Effector CD4-positive, alpha-beta T cell (primary cell): ENCODE results near the gene FRMD5.
"Not testable (repeated sequence)": the region's sequence is repeated elsewhere in the genome, so short reads cannot be mapped to it uniquely, and the experiment has no call there.

Experiments used
- DNase-seq: peaks from one replicate; pipeline ENCODE4 v3.0.0-alpha.2; 2020

Gene FRMD5

DNA sequence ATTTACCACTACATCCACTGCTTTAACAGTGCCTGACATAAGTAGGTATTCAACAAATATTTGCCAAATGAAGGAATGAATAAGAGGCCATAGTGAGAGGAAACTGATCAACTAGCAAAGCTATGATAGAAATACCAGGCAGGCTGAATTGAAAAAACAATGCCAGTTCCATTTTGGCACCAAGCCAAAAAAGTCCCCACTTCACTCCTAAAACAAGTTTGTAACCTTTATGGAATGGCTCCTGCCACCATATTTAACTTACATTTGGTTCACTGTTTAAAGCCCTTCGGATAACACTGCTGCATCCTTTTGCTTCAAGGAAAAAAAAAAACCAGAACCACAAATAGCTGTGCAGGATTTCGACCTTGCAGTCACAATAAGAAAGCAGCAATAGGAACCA is 166.1 kb downstream of the FRMD5 start:
- no peak for DNase-seq

DNA sequence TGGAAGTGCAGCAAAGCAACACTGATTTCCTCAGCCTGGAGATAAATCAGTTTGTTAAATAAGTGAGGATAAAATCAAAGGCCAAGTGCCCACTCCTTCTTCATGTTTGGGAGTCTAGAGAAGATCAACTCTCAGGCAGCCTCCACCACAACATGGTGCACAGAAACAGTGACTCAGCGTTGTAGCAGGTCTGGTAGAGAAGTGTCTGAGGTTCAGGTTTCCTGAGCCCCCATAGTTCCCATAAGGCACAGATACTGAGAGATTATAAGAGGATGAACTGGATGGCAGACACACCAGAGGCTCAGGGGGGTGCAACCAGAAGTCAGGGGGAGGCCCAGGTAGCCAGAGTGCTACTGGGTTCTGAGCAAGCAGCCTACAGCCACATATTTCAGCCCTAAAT is 166.7 kb downstream of the FRMD5 start:
- no peak for DNase-seq

DNA sequence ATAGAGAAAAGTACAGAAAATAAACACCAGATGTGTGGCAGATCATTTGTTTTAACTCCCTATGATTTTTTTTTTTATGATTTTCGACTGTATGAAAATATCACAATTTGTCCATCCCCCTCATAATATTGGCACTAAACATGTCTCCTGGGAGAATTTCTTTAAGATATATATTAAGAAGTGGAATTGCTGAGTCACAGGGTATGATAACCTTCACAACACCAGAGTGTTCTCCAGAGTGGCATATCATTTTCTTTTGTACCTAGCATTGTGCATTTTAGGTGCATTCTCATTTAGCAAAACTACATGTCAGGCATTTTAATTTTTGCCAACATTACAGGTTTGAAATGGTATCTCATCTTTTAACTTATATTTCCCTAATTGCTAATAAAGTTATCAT is 170.9 kb downstream of the FRMD5 start:
- no peak for DNase-seq

DNA sequence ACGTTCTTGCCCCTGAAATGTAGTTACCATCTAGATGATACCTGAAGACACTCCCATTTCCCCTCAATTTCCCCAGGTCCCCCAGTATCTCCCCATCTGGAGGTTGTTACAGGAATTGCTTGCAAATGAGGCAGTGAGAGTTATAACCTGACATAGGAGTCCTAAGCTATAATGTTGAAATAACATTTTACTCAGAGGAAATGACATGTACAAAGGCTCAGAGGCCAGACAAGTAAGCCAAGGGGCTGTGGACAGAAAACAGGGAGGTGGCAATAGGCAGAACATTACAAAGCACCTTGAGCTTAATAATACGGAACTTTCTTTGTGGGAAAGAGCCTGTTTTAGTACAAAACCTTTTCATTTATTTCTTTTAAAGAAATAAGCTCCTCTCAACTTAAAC is 171.9 kb downstream of the FRMD5 start:
- no peak for DNase-seq

DNA sequence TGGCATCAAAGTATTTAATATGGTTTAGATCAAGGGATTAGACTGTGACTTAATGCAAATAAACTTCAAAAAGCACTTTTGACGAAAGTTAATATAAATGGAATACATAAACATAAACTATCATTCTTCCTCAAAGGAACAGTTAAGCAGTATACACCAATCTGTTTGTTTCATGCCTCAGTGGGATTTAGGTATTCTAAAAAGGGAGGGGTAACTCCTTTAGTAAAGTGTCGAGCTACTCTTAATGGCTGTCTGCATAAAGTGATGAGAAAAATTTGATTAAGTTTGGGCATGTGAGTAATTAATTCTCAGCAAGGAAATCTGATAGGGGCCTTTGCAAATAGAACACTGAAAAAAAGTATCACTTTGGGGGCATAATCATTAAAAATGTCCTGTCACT is 176.9 kb downstream of the FRMD5 start:
- DNase-seq: no peak

DNA sequence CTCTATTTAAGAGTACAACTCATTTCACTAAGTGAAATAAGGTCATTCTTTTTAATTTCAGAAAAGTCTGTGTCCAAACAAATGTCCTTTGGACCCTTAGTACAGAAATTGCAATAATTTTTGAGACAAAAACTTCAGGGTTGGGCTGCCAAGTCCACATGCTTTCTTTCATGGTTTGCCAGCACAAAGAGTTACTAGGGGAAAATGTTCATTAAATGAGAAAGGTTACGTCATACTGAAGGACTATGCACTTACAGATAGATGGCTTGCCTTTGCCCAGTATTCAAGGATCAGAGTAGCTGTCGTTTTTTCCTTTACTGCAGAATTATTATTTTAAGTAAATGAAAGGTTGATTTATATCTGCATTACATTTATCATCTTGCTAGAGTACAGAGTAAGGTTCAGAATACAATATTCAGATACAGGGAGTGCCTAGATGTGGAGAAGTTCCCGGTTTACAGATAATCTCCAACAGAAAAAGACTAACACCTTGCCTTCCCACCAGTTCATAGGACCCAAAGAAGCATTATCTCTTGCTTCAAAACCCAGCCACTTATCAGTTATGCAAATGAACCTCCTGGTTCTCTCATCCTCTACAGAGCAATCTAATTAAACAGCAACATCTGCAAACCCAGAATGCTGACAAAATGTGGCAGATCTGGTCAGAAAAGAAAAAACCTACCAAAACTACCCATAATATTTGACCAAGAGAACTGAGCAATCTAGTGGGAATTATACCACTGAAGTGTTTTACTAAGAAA is 179.3 kb downstream of the FRMD5 start:
- DNase-seq: no peak

DNA sequence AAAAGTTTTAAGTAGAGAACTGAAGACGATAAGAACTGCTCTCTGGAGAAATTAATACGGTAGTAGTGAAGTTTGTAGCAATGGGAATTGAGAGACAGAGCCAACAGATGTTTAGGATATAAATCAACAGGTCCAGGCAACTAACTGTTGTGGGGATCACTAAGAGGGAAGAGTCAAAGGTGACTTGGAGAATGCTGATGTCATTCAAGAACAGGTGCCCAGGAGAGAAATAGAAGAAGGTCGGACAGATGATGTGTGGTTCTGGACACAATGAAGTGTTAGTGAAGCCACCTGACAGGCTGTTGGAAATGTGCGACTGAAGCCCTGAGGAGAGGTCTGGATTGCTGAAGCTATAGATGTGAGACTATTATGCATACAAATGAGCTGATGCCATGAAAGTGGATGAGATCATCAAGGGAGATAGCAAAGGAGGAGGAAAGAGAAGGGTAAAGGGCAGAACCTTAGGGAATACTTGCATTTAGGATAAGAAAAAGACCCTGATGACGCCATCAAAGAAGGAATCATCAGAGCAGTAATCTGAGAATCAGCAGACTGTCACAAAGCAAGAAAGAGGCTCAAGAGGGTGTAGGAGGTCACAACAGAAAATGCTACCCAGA is 183.7 kb downstream of the FRMD5 start:
- DNase-seq: no peak

DNA sequence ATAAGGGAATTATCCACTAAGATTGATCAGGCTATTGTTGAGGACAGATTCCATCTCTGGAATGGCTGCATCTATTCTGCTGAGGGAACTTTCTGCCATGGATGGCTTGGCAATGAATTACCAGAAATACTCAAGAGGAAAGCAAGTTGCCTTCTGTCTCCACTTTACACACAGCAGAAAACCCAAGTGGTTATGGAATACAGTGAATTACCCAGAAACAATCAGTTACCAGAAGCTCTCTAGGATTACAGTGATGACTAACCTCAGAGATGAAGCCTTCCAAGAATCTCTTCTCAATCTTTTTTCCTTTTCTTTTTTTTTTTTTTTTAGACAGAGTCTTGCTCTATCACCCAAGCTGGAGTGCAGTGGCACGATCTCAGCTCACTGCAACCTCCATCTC is 185.0 kb downstream of the FRMD5 start:
- DNase-seq: no peak

DNA sequence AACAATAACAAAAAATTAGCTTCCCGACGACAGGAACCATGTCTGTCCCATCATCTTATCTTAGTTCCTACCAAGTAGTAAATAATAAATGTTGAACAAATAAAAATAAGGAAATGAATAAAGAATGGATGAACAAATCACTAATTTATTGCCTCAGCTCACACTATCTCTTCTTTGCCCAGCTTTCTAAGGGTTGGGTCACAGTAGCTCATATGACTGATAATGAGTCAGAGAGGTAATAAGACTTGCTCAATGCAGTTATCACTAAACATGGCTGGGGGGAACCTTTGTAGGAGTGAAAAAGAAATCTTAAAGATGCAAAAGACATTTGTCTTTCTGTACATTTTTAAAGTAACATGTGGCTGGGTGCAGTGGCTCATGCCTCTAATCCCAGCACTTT is 186.0 kb downstream of the FRMD5 start:
- DNase-seq: no peak

DNA sequence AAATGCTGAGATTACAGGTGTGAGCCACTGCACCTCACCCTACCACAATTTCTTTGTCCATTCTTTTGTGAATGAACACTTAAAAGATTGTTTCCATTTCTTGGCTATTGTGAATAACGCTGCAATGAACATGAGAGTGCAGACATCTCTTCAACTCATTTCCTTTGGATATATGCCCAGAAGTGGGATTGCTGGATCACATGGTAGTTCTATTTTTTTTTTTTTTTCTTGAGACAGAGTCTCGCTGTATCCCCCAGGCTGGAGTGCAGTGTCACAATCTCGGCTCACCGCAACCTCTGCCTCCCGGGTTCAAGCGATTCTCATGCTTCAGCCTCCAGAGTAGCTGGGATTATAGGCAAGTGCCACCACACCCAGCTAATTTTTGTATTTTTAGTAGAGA is 194.8 kb downstream of the FRMD5 start:
- not testable (repeated sequence) for DNase-seq

DNA sequence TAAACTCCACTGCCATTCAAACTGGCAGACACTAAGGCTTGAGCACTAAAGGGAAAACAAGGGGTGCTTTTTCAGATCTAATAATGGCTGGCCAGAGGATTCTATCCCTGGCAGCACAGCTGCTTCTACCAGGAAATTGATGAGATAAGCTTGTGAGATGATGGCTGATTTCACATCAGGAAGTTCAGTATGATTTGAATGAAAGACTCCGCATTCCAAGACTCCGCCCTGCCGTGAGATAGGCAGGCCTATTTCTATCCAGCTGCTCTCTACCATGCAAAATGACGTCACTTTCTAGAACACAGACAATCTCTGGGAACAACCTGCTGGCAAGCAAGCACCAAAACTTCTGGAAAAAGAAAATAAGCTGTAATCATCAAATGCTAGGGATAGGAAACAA is 196.5 kb downstream of the FRMD5 start:
- DNase-seq: no peak

DNA sequence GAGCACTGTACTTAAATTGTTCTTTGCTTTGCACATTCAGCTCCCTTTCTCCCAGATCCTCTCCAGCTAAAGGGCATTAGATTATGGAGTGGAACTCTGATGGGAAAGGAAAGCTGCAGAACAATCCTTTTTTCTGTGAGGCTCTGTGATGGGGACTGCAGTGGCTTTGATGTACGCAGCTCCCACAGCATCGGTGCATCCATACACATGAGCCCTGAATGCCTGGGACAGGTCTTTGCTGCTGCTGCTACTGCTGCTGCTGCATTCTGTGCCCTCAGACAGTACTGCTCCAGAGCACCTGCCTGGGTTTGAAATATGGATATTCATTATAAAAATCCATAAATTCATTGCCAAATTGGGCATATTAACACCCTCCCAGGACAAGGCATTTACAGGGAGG is 203.9 kb downstream of the FRMD5 start:
- DNase-seq: no peak

DNA sequence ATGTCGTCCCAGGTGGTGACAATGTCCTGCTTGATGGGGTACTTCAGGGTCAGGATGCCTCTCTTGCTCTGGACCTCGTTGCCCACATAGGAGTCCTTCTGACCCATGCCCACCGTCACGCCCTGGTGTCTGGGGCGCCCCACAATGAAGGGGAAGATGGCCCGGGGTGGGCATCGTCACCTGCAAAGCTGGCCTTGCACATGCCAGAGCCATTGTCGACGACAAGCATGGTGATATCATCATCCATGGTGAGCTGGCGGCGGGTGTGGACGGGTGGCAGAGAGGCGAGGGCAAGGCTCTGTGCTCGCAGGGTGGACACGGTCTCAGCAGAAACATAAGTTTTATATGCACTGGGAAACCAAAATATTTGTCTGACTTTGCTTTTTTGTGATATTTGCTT is 205.1 kb downstream of the FRMD5 start:
- DNase-seq: no peak

DNA sequence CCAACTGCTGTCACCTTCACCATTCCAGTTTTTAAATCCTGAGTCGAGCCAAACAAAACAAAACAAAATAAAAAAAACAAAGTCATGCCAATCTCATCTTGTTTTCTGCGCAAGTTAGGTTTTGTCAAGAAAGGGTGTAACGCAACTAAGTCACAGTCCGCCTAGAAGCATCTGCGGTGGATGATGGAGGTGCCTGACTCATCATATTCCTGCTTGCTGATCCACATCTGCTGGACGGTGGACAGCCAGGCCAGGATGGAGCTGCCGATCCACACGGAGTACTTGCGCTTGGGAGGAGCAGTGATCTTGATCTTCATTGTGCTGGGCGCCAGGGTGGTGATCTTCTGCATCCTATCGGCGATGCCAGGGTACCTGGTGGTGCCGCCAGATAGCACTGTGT is 206.2 kb downstream of the FRMD5 start:
- DNase-seq: no peak

DNA sequence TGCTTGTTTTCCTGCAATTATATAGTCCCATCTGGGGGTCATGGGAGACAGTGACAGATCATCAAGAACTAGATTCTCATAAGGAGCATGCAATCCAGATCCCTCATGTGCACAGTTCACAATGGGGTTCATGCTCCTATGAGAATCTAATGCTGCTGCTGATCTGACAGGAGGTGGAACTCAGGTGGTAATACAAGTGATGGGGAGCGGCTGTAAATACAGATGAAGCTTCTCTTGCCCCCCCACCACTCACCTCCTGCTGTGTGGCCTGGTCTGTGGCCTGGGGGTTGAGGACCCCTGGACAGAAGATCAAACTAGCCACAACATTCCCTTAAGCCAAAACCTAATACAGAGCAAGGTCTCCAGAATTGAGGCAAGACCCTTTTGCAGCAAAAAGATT is 207.1 kb downstream of the FRMD5 start:
- DNase-seq: no peak

DNA sequence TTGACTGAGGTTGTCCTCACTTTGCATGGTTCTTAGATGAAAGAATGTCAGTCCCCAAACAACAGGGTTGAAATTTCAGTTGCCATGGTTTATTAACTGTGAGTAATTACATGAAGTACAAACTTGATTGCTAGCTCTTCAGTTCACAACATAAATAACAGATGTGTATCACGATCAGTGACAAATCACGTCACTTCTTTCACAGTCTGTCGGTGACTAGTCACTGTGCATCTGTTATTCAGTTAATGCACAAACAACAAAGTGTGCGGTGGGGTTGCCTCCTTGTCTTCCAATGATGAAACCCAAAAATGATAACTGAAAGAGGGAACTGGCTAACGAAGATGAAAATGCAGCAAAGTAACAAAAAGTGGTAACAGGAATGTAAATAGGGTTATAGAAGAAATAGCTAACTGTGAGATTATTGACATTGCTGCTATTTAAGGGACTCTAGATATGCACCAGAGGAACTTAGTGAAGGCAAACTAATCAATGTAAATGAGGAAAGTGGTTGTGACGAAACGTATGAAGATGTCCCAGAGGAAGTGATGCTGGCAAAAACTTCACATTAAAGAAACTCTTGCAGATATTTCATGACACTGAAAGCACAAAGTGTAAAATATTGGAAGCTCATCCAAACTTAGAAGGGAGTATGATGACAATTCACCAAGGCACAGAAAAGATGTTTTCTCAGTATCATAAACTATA is 208.9 kb downstream of the FRMD5 start:
- no peak for DNase-seq

DNA sequence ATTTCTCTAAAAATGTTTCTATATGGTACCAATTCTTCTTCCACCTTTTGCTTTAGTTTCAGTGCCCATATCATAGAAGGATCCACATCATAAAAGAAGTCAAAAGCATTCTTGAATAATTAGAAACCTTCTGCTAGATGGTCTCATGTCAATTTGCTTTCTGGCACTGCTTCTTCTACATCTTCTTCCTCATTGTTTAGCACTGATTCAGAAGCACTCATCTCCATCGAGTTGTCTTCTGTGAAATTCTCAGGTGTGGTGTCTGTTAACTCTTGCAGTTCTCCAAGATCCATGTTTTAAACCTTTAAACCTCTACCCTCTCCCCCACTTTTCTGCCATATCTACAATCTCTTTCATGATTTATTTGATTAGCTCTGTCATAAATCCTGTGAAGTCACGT is 213.5 kb downstream of the FRMD5 start:
- DNase-seq: no peak

DNA sequence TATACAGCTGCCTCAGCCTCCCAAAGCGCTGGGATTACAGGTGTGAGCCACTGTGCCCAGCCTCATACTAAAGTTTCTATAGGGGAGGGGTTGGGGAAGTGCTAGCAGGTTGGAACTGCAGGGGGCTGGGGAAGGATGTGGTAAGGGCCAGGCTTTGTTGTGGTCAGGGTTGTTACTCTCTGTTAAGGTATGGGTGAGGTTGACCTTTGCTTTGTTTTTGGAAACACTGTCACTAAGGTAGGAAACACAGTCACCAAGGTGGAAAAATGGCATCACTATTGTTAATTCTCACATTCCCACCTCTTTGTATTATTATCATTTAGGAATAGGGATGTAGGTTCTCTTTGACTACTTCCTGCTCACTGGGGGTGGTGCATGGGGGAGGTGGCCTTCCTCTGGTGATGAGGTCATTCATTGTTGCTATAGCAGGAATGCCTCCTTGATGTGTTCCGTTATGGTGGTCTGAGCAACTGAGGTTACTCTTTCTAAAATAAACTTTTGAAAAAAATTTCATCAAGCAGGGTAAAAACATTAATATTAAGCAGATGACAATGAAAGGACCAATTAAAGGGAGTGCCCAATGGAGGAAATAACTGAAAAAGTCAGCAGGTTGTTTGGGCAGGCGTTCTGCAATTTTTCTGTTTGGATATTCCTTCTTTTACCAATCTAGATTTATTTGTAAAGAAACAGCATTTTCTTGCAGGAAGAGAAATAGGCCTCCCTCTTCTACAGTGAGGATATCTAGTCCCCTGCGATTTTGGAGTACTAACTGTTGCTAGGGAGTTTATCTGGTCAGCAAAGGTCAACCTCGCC is 217.8 kb downstream of the FRMD5 start:
- DNase-seq: no peak

DNA sequence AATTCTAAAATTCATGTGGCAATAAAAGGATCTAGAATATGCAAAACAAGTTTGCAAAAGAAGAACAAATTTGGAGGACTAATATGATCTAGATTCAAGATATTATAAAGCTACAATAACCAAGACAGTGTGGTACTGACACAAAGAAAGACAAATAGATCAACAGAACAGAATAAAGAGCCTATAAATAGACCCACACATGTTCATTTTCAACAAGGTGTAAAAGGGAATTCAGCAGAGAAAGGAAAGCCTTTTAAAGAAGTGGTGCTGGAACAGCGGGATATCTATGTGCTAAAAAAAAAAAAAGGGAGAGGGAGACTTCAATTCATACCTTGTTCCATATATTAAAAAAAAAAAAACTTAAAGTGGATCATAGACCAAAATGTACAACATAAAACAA is 219.3 kb downstream of the FRMD5 start:
- DNase-seq: no peak

DNA sequence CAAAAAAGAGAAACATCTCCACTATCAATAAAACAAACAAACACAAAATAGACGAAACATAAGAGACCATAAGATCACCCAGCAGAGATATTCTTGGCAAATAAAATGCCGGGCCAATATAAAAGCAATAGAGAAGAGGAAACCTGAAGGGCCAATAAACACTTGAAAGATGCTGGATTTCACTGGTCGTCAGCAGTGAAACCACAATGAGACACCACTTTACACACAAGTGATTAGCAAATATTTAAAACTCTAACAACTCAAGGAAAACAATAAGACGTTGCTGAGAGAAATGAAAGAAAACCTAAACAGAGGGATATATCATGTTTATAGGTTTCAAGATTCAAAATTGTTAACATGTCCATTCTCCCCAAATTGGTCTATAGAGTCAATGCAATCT is 219.7 kb downstream of the FRMD5 start:
- DNase-seq: no peak

DNA sequence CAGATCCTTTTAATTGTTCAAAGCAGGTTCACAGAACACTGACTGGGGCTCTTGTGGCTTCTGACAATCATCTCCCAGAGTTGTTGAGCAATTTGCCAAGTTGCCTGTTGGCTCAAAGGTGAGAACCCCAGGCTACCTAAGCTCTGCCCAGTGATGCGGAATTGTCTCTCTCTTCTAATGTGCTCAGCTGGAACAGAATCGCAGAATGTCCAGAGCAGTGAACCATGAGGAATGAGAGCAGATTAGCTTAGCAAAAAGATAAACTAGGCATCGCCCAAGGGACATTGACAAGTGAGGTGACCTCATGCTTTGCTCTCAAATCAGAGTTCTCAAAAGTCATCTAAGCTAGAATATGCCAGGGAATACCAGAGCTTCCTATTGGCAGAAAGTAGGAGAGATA is 220.2 kb downstream of the FRMD5 start:
- no peak for DNase-seq

DNA sequence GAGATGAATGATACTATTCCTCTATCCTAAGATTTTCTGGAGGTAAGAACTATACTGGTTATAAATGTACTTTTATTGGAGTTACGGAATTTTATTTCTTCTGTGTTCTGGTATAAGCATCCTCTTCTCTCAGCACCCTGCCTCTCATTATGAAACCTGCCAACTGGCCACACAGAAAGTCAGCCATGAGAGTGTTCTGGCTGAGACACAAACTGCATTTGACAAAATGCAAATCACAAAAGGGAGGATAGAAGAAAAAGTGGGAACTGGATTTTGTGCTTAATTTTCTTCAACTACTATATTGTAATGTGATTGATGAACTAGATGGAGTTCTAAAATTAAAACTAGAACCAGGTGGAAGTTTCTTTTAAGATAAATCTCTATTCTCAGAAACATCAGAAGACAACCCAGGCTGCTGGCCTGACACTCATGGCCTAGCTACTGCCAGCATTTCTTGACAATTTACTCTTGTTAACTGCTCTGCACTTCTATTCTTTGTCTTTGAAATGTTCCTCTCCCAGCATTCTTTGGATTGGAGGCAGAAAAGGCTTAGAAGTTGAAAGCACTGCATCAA is 225.2 kb downstream of the FRMD5 start:
- DNase-seq: no peak

DNA sequence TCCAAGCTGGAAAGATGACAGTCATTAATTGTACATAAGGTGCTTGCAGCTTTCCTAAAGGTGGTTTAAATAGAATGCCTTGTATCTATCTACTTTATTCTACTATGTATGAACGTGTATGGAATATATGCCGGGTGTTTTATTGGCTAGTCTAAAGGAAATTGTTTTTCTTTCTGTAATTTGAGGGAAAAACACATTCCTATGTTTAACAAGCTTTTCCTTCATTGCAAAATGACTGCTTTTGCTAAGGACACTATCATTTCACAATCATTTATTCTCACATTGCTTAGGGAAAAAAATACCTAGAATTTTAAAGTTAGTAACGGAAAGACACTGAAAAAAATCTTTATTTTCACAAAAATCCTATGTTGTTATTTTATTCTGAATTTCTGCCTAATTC is 226.5 kb downstream of the FRMD5 start:
- no peak for DNase-seq
